Subcutaneous abdominal adipose tissue (tissue), 5 donors: ENCODE measurements around the gene PSG6.
"Not testable (repeated sequence)": the region's sequence is repeated elsewhere in the genome, so short reads cannot be mapped to it uniquely, and the experiment has no call there.

ENCODE experiments used
- H3K27ac ChIP-seq: one replicate; pipeline ENCODE4 v1.7.0; 2013; ENCODE audit warnings: low read depth, mild to moderate bottlenecking, inconsistent platforms, low read length, moderate library complexity
- H3K27me3 ChIP-seq, 5 donors: one replicate each; pipeline ENCODE4 v1.7.0; 2013; ENCODE audit warnings: low read length in 5 of 5, inconsistent platforms in 1 of 5; ENCODE audit not compliant: control insufficient read depth in 5 of 5, insufficient read depth in 4 of 5
- H3K36me3 ChIP-seq, 5 donors: one replicate each; pipeline ENCODE4 v1.7.0; 2013; ENCODE audit warnings: low read length in 5 of 5; ENCODE audit not compliant: control insufficient read depth in 5 of 5, insufficient read depth in 5 of 5
- H3K4me1 ChIP-seq, 5 donors: one replicate each; pipeline ENCODE4 v1.7.0; 2013; ENCODE audit warnings: low read length in 5 of 5, mild to moderate bottlenecking in 3 of 5, moderate library complexity in 1 of 5; ENCODE audit not compliant: control insufficient read depth in 5 of 5, insufficient read depth in 5 of 5
- H3K4me3 ChIP-seq, 5 donors: one replicate each; pipeline ENCODE4 v1.7.0; 2013; ENCODE audit warnings: low read length in 5 of 5, low read depth in 1 of 5
- H3K9ac ChIP-seq, 5 donors: one replicate each; pipeline ENCODE4 v1.7.0; 2013; ENCODE audit warnings: low read length in 5 of 5, mild to moderate bottlenecking in 4 of 5, moderate library complexity in 3 of 5
- H3K9me3 ChIP-seq, 5 donors: one replicate each; pipeline ENCODE4 v1.7.0; 2013; ENCODE audit warnings: low read length in 5 of 5; ENCODE audit not compliant: control insufficient read depth in 5 of 5
- donor health status: healthy.
- donor health status: healthy.
- donor health status: healthy.
- donor health status: healthy.
- donor health status: healthy.

The PSG6 gene

DNA sequence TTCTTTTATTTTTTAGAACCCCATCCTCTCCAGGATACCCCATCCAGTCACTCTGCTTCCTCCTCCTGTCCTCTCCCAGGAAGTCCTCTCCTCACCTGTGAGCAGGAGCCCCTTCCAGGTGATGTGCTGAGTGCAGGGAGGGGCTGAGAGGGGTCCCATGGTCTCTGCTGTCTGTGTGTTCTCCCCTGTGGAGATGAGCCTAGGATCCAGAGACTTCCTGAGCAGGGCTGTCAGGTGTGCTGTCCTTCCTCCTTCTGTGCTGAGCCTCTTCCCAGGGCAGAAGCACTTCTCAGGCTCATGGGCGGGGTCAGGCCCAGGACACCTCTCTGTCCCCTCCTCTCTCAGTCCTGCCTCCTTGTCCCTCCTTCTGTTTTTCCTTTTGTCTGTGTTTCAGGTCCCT lies at the start of gene PSG6:
PSG6 (minus strand) TSS at position 261 of the 400 bp plus-strand sequence; CDS start at position 159, 102 bp downstream.
- H3K27me3 ChIP-seq, H3K9me3 ChIP-seq, H3K27ac ChIP-seq, H3K36me3 ChIP-seq, H3K4me1 ChIP-seq, H3K4me3 ChIP-seq, H3K9ac ChIP-seq: not testable (repeated sequence)

DNA sequence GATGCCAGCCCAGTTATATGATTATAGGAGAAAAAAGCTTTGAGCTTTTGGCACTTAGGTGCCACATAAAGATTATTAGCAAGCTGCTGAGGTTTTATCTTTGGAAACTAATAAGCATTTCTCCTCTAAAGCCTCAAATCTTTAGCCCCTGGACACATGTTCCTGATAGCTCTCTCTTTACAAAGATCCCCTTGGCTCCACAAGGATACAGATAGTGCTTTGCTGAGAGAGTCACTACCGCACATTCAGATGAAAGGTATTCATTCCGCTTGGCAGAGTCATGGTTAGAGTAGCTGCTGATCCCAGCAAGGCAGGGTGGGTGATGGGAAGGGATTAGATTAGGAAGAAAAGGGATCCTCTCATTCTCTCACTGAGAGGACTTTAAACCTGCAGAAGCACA lies 47.5 kb upstream of the PSG6 start:
- H3K9me3 ChIP-seq = no peaks in the 10 kb centered on the region
- H3K27ac ChIP-seq = no peak overlapping the region
- H3K4me1 ChIP-seq = peaks cover 0 to 5% (median 0%) of the 10 kb centered on the region in 5 donors
- H3K27me3 ChIP-seq = peaks cover 0 to 4% (median 0%) of the 10 kb centered on the region in 5 donors
- H3K4me3 ChIP-seq = no peak overlapping the region
- no peaks in the 10 kb centered on the region for H3K36me3 ChIP-seq
- no peak overlapping the region for H3K9ac ChIP-seq

DNA sequence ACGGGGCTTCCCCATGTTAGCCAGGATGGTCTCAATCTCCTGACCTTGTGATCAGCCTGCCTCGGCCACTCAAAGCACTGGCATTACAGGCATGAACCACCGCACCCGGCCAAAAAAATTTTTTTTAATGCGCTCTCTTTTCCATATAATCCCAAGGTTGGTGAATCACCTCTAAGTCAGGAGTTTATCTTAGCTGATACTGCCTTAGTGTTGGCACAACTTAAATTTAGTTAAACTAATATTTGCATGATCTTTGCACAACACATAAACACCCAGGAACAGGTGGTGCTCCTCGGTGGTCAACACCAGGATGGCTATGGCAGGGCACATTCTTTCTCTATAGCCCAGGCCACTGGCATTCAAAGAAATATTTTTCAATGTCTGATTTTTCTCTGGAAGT lies 43.4 kb upstream of the PSG6 start:
- Histone ChIP-seq H3K27ac (no peak overlapping the region), H3K27me3 (no peaks in the 10 kb centered on the region), H3K4me3 (no peak overlapping the region), H3K36me3 (no peaks in the 10 kb centered on the region), H3K9me3 (no peaks in the 10 kb centered on the region), H3K4me1 (peaks cover 0 to 5% (median 0%) of the 10 kb centered on the region in 5 donors), H3K9ac (no peak overlapping the region)

DNA sequence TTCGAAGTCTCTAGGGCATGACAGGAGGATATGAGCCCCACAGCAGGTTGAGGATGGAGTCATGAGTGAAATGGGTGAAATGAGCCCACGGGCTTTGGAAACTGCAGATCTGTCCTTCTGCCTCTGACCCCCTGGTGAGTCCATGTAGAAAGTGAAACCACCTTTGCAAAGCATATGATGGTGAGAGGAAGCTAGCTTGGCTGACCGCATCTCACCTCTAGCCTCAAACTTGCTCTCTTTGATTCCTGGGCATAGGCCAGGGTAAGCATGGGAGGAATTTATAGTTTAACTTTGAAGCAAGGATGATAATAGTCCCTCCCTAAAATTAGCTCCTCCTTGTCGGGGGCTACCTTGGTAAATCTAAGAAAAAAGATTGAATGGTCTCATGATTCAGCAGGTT lies 34.4 kb upstream of the PSG6 start:
- H3K4me3 ChIP-seq, H3K4me1 ChIP-seq, H3K36me3 ChIP-seq, H3K9me3 ChIP-seq, H3K27ac ChIP-seq, H3K27me3 ChIP-seq, H3K9ac ChIP-seq: not testable (repeated sequence)

DNA sequence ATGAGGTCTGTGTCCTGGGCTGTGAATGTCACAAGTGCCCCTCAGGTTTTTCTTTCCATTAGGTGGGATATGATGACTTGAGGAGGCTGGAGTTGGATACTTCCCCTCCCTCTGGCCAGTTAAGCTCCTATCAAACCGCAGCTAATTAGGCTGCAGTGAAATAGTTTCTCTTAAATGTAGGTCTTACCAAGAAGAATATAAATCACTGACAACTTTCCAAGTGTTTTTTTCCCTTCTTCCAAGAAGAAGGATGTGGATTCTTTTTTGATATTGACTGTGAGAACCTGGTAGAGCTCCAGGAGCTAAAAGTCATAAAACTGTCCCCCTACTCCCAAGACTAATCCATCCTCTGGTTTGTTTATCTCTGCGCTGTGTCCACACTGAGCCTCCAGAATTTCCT lies 33.8 kb upstream of the PSG6 start:
- H3K9ac ChIP-seq, H3K36me3 ChIP-seq, H3K27ac ChIP-seq, H3K4me3 ChIP-seq, H3K27me3 ChIP-seq, H3K4me1 ChIP-seq, H3K9me3 ChIP-seq: not testable (repeated sequence)

DNA sequence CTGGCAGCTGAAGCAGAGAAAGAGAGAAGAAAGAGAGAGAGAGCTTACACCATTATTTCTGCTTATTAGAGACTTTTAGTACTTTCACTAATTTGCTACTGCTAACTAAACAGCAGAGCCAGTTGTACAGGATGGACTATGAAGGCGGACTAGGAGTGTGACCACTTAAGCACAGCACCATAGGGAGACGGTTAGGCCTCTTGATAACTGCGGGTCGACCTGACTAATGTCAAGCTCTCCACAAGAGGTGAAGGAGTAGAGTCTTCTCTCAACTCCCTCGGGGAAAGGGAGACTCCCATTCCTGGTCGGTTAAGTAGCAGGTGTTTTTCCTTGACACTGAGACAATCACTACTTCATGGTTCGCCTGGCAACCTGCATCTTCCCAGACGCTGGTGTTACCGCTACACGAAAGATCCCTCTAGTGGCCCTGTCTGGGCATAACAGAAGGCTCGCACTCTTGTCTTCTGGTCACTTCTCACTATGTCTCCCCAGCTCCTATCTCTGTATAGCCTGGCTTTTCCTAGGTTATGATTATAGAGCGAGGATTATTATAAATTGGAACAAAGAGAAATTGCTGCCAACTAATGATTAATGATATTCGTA lies 24.6 kb upstream of the PSG6 start:
- Histone ChIP-seq H3K27ac (no peak overlapping the region), H3K9me3 (no peaks in the 10 kb centered on the region), H3K4me3 (no peak overlapping the region), H3K9ac (no peak overlapping the region), H3K27me3 (no peaks in the 10 kb centered on the region), H3K36me3 (no peaks in the 10 kb centered on the region), H3K4me1 (no peaks in the 10 kb centered on the region)

DNA sequence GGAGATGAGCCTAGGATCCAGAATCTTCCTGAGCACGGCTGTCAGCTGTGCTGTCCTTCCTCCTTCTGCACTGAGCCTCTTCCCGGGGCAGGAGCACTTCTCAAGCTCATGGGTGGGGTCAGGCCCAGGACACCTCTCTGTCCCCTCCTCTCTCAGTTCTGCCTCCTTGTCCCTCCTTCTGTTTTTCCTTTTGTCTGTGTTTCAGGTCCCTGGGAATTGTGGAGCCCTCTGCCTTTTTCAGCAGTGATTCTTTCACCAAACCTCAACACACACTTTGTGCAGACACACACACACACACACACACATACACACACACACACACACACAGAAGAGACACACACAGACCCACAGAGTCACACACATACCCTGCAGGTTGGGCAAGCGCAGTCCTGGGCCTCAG lies 19.4 kb upstream of the PSG6 start, which contains the start of gene PSG7:
PSG7 (minus strand) TSS at position 101 of the 400 bp plus-strand sequence. CDS start 131 bp downstream, outside the sequence.
- not testable (repeated sequence) for H3K9ac ChIP-seq, H3K27ac ChIP-seq, H3K9me3 ChIP-seq, H3K4me3 ChIP-seq, H3K4me1 ChIP-seq, H3K27me3 ChIP-seq, H3K36me3 ChIP-seq

DNA sequence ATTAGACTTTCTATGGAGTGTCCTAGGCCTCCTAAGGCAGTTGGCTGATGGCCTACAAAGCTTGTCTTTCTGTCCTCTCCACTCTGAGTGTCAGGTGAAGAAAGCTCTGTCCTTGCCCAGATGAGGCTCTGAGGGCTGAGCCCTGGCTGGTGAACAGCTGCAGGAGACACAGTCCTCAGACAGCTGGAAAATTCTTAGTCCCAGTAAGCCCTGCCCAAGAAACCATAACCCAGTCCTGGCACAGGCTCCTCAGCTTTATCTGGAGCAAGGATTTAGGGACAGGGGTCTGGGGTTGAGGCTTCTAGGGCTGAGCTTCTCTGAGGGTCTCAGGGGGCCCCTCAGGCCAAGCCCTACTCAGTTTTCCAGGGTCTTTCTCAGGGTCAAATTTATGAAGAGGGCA lies 17.0 kb upstream of the PSG6 start:
- not testable (repeated sequence) for H3K4me1 ChIP-seq, H3K27me3 ChIP-seq, H3K27ac ChIP-seq, H3K9me3 ChIP-seq, H3K36me3 ChIP-seq, H3K4me3 ChIP-seq, H3K9ac ChIP-seq

DNA sequence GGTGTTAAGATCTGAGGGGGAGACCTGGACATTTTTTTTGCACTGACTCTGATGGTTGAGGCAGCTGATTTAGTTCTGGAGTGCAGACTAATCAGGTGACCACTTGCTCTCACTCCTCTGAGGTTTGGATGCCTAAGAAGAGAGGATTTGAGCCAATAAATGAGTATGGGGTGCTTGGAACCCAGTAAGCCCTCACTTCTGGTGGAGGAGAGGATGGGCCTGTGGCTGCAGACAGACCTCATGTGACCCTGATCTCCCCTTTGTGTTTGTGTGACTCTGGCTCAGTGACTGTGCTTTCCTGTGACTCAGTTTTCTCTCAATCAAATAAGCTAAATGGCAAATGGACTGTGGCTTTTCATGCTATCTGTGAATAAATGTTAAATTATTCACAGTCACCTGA lies 16.5 kb upstream of the PSG6 start:
- not testable (repeated sequence) for H3K36me3 ChIP-seq, H3K4me3 ChIP-seq, H3K4me1 ChIP-seq, H3K9me3 ChIP-seq, H3K27ac ChIP-seq, H3K9ac ChIP-seq, H3K27me3 ChIP-seq

DNA sequence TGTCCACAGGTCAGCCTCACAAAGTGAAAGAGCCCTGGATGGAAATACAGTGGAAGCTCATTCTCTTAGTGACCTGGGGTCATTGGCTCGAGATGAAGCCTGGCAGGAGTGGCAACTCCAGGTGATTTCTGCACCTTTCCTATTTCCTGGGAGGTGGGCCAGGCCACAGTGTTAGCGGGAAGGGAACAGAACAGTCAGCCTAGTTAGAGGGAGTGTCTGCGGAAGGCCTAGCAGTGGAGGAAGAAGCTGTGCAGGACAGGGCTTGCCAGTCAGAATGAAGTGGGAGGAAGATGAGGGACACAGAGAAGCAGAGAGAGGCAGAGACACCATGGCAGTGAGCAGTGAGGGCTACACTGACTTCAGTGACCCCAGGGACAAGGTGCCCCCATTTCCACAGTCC lies 15.7 kb upstream of the PSG6 start:
- H3K36me3 ChIP-seq, H3K27ac ChIP-seq, H3K4me3 ChIP-seq, H3K9ac ChIP-seq, H3K9me3 ChIP-seq, H3K4me1 ChIP-seq, H3K27me3 ChIP-seq: not testable (repeated sequence)
